ENCODE measurements around the gene CGB1. TPM values are rescaled to one million over a fixed set of nuclear protein-coding genes. Genes with fewer than 3 reads are reported as not detected.

Gene CGB1
- total and polyA plus RNA-seq, 2 of the 13 experiments (the other 11 are each of a cell fraction or from before 2014, with no cell fraction given), result not detected

GRCh38 chr19:48993175-48994034 is 43.3 kb downstream of the CGB1 start, which contains the start of the genes GYS1 and RUVBL2 (continued):
- TF ChIP-seq THRA (CRISPR knock-in tag; IDR thresholded peaks at IDR 0.05; ENCODE audit: borderline replicate concordance), result 0 out of 2 replicates have a peak, but pooled peaks have one; percentile 32
- no peak for TF ChIP-seq SMAD9 (CRISPR knock-in tag; IDR thresholded peaks at IDR 0.05)
- TF ChIP-seq SIN3A (IDR thresholded peaks at IDR 0.05; ENCODE audit: borderline replicate concordance, low read depth, low read length), result peak; percentile 86
- peak; percentile 60 for TF ChIP-seq PHF8 (CRISPR knock-in tag; IDR thresholded peaks at IDR 0.05)
- TF ChIP-seq ZSCAN25 (CRISPR knock-in tag; IDR thresholded peaks at IDR 0.05), result peak; percentile 54; the same call in 1 of the 2 replicates
- peak; percentile 42 for TF ChIP-seq SPEN (CRISPR knock-in tag; IDR thresholded peaks at IDR 0.05; ENCODE audit: low read depth)
- no peak for TF ChIP-seq SATB2 (CRISPR knock-in tag; IDR thresholded peaks at IDR 0.05)
- no peak for TF ChIP-seq ZNF75D (CRISPR knock-in tag; IDR thresholded peaks at IDR 0.05; ENCODE audit: borderline replicate concordance)
- TF ChIP-seq KAT8 (CRISPR knock-in tag; IDR thresholded peaks at IDR 0.05), result peak; percentile 86
- TF ChIP-seq MXD3 (CRISPR knock-in tag; IDR thresholded peaks at IDR 0.05), result 0 out of 2 replicates have a peak, but pooled peaks have one; percentile 70
- TF ChIP-seq CREM (IDR thresholded peaks at IDR 0.05), result peak; percentile 54
- no peak for TF ChIP-seq CREM (CRISPR knock-in tag; IDR thresholded peaks at IDR 0.05)
- TF ChIP-seq, protein P1, sequence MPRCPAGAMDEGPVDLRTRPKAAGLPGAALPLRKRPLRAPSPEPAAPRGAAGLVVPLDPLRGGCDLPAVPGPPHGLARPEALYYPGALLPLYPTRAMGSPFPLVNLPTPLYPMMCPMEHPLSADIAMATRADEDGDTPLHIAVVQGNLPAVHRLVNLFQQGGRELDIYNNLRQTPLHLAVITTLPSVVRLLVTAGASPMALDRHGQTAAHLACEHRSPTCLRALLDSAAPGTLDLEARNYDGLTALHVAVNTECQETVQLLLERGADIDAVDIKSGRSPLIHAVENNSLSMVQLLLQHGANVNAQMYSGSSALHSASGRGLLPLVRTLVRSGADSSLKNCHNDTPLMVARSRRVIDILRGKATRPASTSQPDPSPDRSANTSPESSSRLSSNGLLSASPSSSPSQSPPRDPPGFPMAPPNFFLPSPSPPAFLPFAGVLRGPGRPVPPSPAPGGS (CRISPR knock-in tag; IDR thresholded peaks at IDR 0.05), result 0 out of 2 replicates have a peak, but pooled peaks have one; percentile 43
- TF ChIP-seq ETV5 (CRISPR knock-in tag; IDR thresholded peaks at IDR 0.05; ENCODE audit: borderline replicate concordance), result peak; percentile 58; the same call in 1 of the 2 replicates
- TF ChIP-seq KLF15 (CRISPR knock-in tag; IDR thresholded peaks at IDR 0.05; ENCODE audit: borderline replicate concordance), result peak; percentile 96; the same call in 1 of the 2 replicates
- TF ChIP-seq, protein P2, sequence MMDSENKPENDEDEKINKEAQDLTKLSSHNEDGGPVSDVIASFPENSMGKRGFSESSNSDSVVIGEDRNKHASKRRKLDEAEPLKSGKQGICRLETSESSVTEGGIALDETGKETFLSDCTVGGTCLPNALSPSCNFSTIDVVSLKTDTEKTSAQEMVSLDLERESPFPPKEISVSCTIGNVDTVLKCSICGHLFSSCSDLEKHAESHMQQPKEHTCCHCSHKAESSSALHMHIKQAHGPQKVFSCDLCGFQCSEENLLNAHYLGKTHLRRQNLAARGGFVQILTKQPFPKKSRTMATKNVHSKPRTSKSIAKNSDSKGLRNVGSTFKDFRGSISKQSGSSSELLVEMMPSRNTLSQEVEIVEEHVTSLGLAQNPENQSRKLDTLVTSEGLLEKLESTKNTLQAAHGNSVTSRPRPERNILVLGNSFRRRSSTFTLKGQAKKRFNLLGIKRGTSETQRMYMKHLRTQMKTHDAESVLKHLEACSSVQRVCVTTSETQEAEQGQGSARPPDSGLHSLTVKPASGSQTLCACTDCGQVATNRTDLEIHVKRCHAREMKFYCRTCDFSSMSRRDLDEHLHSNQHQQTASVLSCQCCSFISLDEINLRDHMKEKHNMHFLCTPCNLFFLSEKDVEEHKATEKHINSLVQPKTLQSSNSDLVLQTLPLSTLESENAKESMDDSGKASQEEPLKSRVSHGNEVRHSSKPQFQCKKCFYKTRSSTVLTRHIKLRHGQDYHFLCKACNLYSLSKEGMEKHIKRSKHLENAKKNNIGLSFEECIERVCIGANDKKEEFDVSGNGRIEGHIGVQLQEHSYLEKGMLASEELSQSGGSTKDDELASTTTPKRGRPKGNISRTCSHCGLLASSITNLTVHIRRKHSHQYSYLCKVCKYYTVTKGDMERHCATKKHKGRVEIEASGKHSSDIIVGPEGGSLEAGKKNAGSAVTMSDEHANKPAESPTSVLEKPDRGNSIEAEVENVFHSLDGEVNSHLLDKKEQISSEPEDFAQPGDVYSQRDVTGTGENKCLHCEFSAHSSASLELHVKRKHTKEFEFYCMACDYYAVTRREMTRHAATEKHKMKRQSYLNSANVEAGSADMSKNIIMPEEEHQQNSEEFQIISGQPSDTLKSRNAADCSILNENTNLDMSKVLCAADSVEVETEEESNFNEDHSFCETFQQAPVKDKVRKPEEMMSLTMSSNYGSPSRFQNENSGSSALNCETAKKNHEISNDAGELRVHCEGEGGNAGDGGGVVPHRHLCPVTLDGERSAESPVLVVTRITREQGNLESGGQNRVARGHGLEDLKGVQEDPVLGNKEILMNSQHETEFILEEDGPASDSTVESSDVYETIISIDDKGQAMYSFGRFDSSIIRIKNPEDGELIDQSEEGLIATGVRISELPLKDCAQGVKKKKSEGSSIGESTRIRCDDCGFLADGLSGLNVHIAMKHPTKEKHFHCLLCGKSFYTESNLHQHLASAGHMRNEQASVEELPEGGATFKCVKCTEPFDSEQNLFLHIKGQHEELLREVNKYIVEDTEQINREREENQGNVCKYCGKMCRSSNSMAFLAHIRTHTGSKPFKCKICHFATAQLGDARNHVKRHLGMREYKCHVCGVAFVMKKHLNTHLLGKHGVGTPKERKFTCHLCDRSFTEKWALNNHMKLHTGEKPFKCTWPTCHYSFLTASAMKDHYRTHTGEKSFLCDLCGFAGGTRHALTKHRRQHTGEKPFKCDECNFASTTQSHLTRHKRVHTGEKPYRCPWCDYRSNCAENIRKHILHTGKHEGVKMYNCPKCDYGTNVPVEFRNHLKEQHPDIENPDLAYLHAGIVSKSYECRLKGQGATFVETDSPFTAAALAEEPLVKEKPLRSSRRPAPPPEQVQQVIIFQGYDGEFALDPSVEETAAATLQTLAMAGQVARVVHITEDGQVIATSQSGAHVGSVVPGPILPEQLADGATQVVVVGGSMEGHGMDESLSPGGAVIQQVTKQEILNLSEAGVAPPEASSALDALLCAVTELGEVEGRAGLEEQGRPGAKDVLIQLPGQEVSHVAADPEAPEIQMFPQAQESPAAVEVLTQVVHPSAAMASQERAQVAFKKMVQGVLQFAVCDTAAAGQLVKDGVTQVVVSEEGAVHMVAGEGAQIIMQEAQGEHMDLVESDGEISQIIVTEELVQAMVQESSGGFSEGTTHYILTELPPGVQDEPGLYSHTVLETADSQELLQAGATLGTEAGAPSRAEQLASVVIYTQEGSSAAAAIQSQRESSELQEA (CRISPR knock-in tag; IDR thresholded peaks at IDR 0.05; ENCODE audit: not compliant biosample characterization), result peak; percentile 46
- TF ChIP-seq ZBTB21 (CRISPR knock-in tag; IDR thresholded peaks at IDR 0.05), result 0 out of 2 replicates have a peak, but pooled peaks have one; percentile 21
